MCF 10A (cell line): ENCODE data around the gene SLC16A7. TPM values are rescaled to one million over a fixed set of nuclear protein-coding genes. Genes with fewer than 3 reads are reported as not detected.

ENCODE experiments used
- BruUV-seq: library from RNA; stranded (reverse); fragments of 400-500 nt; replicated peaks from 2 replicates; lab custom pipeline; 2021; lab: Mats Ljungman, UMichigan
- CTCF ChIA-PET: fragments of 300-600 bp; sonication (Branson Sonifier 250); formaldehyde crosslinking; extraction: SDS; loops from one replicate; lab custom pipeline; 2021; ENCODE audit warnings: antibody characterized with exemption, inconsistent platforms; lab: Yijun Ruan, JAX
- POLR2A ChIA-PET: fragments of 300-600, 350-650 bp; sonication (Branson Sonifier 250); formaldehyde crosslinking; extraction: SDS; loops from one replicate; lab custom pipeline; 2020; ENCODE audit warnings: antibody characterized with exemption, inconsistent platforms; lab: Yijun Ruan, JAX
- DNase-seq: peaks from one replicate; pipeline ENCODE4 v3.0.0-alpha.2; 2018; ENCODE audit not compliant: unreplicated experiment
- H3K27ac Mint-ChIP-seq: one replicate; pipeline ENCODE4 v1.8.0; 2022; ENCODE audit warnings: mild to moderate bottlenecking, low read depth, mixed read lengths; ENCODE audit not compliant: unreplicated experiment
- H3K27me3 Mint-ChIP-seq: one replicate; pipeline ENCODE4 v1.8.0; 2022; ENCODE audit warnings: mixed read lengths; ENCODE audit not compliant: insufficient read depth, unreplicated experiment
- H3K36me3 Mint-ChIP-seq: one replicate; pipeline ENCODE4 v1.8.0; 2022; ENCODE audit warnings: mild to moderate bottlenecking, moderate library complexity, mixed read lengths; ENCODE audit not compliant: insufficient read depth, unreplicated experiment
- H3K4me1 Mint-ChIP-seq: one replicate; pipeline ENCODE4 v1.8.0; 2022; ENCODE audit warnings: mixed read lengths; ENCODE audit not compliant: insufficient read depth, unreplicated experiment
- H3K4me3 Mint-ChIP-seq: one replicate; pipeline ENCODE4 v1.8.0; 2022; ENCODE audit warnings: mild to moderate bottlenecking, moderate library complexity, mixed read lengths; ENCODE audit not compliant: unreplicated experiment
- H3K9me3 Mint-ChIP-seq: one replicate; pipeline ENCODE4 v1.8.0; 2022; ENCODE audit warnings: mixed read lengths; ENCODE audit not compliant: unreplicated experiment
- intact Hi-C: fragments of 100-400 bp; cut with micrococcal nuclease; formaldehyde crosslinking; loops from 2 replicates; pipeline ENCODE4 v1.14.1; 2022
- total RNA-seq: library from RNA; stranded (reverse); gene quantifications from 2 replicates; pipeline ENCODE4 v1.2.3, GENCODE V29; 2022
- TF ChIP-seq, protein P1 (sequence below): fragments of 200-600 bp; IDR thresholded peaks from one replicate; pipeline ENCODE4 v1.8.0; 2022; ENCODE audit warnings: antibody characterized with exemption, mild to moderate bottlenecking; ENCODE audit not compliant: unreplicated experiment

Gene SLC16A7
- total RNA-seq, 1 experiment from 2014 or later, result 32.6 TPM

DNA sequence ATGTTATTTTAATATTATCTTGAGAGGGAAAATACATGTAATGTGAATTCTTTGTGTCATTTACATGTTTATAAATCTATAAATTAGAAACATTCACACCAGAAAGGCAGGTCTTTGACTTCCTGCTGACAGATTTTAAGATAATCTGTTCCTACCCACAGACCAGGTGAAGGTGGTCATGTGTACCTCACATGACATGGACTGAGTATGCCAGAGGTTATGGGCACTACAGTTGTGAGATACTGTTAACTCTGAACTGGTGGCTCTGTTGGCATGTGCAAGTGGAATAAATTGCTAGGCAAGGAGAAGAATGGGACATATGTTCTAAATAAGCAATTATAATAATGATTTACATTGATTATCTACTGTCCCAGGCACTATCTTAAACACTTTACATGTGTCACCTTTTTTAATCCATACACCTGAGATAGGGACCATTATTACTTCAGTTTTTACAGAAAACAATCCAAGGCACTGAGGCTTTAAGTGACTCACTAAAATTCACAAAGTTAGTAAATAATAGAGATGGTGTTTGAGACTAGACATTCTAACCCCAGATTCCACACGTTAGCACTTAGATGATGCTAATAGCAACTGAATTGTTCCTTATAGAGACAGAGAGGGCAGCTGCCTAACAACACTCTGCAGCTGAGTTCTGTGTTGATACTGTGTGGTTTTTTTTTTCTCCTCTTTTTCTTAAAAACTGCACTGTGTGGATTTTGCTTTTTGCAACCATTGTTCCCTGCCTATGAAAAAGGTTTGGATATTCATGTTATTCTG, 23.8 kb downstream of the SLC16A7 start:
- no peaks in the 10 kb centered on the region for H3K9me3 Mint-ChIP-seq
- CTCF ChIA-PET, result no interaction called here
- BruUV-seq, result no TSS peak

DNA sequence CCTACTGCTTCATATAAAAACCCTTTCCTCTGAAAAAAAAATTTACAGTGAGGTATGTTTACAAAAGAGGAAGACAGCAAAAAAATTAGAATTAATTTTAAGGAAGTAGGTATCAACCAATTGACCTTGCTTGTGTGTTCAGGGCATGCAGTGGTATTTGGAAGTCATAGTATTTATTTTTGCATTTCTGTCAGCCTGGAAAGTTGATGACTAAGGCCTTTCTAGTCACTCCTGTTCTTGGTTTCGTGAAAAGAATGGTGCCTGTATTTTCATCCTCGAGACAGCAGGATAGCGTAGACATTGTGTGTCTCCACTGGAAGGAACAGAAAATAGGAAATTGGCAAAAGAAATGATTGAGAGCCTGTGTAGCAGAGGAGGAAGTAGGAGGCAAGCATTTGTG, 24.5 kb downstream of the SLC16A7 start:
- ChIA-PET CTCF (interaction anchor here (1.0 kb wide), 1 partner anchor 186 kb away, joined by 3 read pairs; no protein-coding TSS in a partner anchor), POLR2A (no interaction called here)
- Mint-ChIP-seq H3K27me3 (no peaks in the 10 kb centered on the region), H3K4me1 (peaks cover 5% of the 10 kb centered on the region), H3K9me3 (no peaks in the 10 kb centered on the region), H3K4me3 (no peak overlapping the region), H3K27ac (no peak overlapping the region), H3K36me3 (no peaks in the 10 kb centered on the region)
- TF ChIP-seq, protein P1, sequence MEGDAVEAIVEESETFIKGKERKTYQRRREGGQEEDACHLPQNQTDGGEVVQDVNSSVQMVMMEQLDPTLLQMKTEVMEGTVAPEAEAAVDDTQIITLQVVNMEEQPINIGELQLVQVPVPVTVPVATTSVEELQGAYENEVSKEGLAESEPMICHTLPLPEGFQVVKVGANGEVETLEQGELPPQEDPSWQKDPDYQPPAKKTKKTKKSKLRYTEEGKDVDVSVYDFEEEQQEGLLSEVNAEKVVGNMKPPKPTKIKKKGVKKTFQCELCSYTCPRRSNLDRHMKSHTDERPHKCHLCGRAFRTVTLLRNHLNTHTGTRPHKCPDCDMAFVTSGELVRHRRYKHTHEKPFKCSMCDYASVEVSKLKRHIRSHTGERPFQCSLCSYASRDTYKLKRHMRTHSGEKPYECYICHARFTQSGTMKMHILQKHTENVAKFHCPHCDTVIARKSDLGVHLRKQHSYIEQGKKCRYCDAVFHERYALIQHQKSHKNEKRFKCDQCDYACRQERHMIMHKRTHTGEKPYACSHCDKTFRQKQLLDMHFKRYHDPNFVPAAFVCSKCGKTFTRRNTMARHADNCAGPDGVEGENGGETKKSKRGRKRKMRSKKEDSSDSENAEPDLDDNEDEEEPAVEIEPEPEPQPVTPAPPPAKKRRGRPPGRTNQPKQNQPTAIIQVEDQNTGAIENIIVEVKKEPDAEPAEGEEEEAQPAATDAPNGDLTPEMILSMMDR, result no peak
- no peak for DNase-seq
- no TSS peak for BruUV-seq
- intact Hi-C loops, result no loop called here

More for the DNA sequence above, 23.8 kb downstream of the SLC16A7 start:
- H3K36me3 Mint-ChIP-seq, result no peaks in the 10 kb centered on the region
- H3K4me3 Mint-ChIP-seq, result no peak overlapping the region
- H3K4me1 Mint-ChIP-seq, result peaks cover 7% of the 10 kb centered on the region
- no peak for DNase-seq
- TF ChIP-seq, protein P1, result no peak
- intact Hi-C loops, result no loop called here
- H3K27ac Mint-ChIP-seq, result no peak overlapping the region
- POLR2A ChIA-PET, result no interaction called here
- H3K27me3 Mint-ChIP-seq, result no peaks in the 10 kb centered on the region

DNA sequence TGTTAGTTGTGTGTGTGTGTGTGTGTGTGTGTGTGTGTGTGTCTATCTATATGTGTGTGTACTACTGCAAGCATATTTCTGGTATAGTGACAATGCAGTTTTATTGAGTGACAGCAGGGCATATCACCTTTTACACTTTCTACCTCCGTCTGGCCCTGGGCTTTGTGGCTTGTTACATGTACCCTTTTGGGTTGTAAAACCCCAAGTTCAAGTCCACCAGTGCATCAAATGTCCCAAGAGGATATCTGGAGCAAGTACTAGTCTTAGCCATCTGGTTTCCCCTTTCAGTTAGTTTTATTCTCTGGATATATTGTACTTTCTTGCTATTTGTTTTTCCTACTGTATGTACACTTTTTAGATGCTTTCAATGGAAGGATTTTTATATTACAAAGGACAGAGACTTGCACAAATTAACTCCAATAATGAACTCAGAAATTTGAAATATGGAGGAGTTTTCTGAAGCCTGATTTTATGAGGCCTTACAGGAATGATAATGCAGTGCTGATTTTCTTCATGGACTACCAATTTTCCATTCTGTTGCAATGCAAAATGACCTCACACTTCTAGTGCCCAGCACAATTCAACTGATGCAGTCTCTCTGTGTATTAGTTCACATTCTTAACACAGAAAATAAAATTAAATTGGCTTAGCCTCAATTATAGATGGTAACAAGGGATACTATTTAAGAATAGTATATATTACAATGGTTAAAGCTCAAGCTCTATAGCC, 29.1 kb downstream of the SLC16A7 start:
- Mint-ChIP-seq H3K27me3 (no peaks in the 10 kb centered on the region), H3K9me3 (no peaks in the 10 kb centered on the region), H3K4me3 (no peak overlapping the region), H3K27ac (no peak overlapping the region), H3K4me1 (peaks cover 7% of the 10 kb centered on the region), H3K36me3 (no peaks in the 10 kb centered on the region)
- ChIA-PET POLR2A (interaction anchor here (1.1 kb wide), 1 partner anchor 10 kb away, joined by 3 read pairs; no protein-coding TSS in a partner anchor), CTCF (no interaction called here)
- intact Hi-C loops, result no loop called here
- BruUV-seq, result no TSS peak
- DNase-seq, result no peak
- TF ChIP-seq, protein P1, result no peak

DNA sequence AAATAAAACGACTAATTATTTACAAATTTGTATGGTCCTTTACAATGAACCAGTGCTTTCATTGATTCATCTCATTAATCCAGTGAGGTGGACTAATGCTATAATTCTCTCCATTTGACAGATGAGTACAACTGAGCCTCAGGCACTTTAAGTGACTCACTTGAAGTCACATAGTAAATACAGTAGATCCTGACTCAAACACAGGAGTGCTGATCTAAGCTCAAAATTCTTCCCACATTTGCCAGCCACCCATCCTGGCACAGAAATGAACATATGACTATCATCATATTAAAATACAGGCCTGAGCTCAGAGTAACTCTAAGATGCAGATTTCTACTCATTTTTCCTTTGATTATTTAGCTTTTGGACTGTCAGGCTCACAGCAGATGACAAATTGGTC, 30.6 kb downstream of the SLC16A7 start:
- no peaks in the 10 kb centered on the region for H3K27me3 Mint-ChIP-seq
- ChIA-PET CTCF (no interaction called here), POLR2A (interaction anchor here (0.5 to 0.9 kb wide), 4 partner anchors 26 to 73 kb away, joined by 3 to 6 read pairs (median 4); partner anchors contain the start of gene SLC16A7)
- no peak overlapping the region for H3K27ac Mint-ChIP-seq
- H3K9me3 Mint-ChIP-seq, result no peaks in the 10 kb centered on the region
- BruUV-seq, result no TSS peak
- H3K4me3 Mint-ChIP-seq, result no peak overlapping the region
- intact Hi-C loops, result no loop called here
- DNase-seq, result peak; percentile 70
- peaks cover 7% of the 10 kb centered on the region for H3K4me1 Mint-ChIP-seq
- TF ChIP-seq, protein P1, result no peak
- H3K36me3 Mint-ChIP-seq, result no peaks in the 10 kb centered on the region
